SK-N-SH (cell line): Measurements from ENCODE around the gene PPP2R3C. TPM values are rescaled to one million over a fixed set of nuclear protein-coding genes. Genes with fewer than 3 reads are reported as not detected.
A peak's percentile ranks its signal among the peaks of the same experiment; 100 is the strongest.

Experiments
- CTCF ChIA-PET: fragments of 300-600, 350-600 bp; formaldehyde crosslinking; extraction: SDS; loops from one replicate; lab custom pipeline; 2021; lab: Yijun Ruan, JAX
- POLR2A ChIA-PET: fragments of 350-600 bp; sonication (Branson Sonifier 250); formaldehyde crosslinking; extraction: SDS; loops from one replicate; lab custom pipeline; 2020; ENCODE audit warnings: antibody characterized with exemption, inconsistent platforms; lab: Yijun Ruan, JAX
- DNase-seq: peaks from one replicate; pipeline ENCODE4 v3.0.0; 2012
- H2AFZ ChIP-seq: fragments of 200-600 bp; sonication (generic); 2 replicates; pipeline ENCODE4 v1.8.1; 2016; ENCODE audit warnings: antibody characterized with exemption, mild to moderate bottlenecking, low read depth
- H3F3A ChIP-seq: fragments of 200-600 bp; sonication (generic); replicated peaks from 2 replicates; pipeline ENCODE3; 2016; ENCODE audit warnings: antibody characterized with exemption, mild to moderate bottlenecking; ENCODE audit not compliant: insufficient read depth
- H3K27ac ChIP-seq, 2 experiments: fragments of 200-500 bp in 1 of 2; fragments of 200-600 bp in 1 of 2; sonication (Bioruptor generic) in 1 of 2; sonication (generic), shearing (Covaris generic) in 1 of 2; 2 replicates each; pipeline versions ENCODE4 v1.5.1 to v1.6.1; 2014 to 2016; ENCODE audit warnings: low read depth in 2 of 2, inconsistent platforms in 1 of 2, low read length in 1 of 2, mild to moderate bottlenecking in 1 of 2, mixed read lengths in 1 of 2
- H3K27me3 ChIP-seq: fragments of 200-600 bp; sonication (generic), shearing (Covaris generic); 2 replicates; pipeline ENCODE4 v1.6.1; 2016; ENCODE audit warnings: mixed run types; ENCODE audit not compliant: insufficient read depth
- H3K36me3 ChIP-seq, 2 experiments: fragments of 200-500 bp in 1 of 2; fragments of 200-600 bp in 1 of 2; sonication (Bioruptor generic) in 1 of 2; sonication (generic) in 1 of 2; replicated peaks in 1 of 2; 2 replicates each; pipeline versions ENCODE3 to v1.5.1; 2014 to 2016; ENCODE audit warnings: low read length in 1 of 2, mild to moderate bottlenecking in 1 of 2; ENCODE audit not compliant: insufficient read depth in 2 of 2, control insufficient read depth in 1 of 2
- H3K4me1 ChIP-seq, 2 experiments: fragments of 200-500 bp in 1 of 2; fragments of 200-600 bp in 1 of 2; sonication (Bioruptor generic) in 1 of 2; sonication (generic), shearing (Covaris generic) in 1 of 2; 2 replicates each; pipeline versions ENCODE4 v1.5.1 to v1.6.1; 2014 to 2016; ENCODE audit warnings: low read depth in 1 of 2, low read length in 1 of 2, mixed run types in 1 of 2; ENCODE audit not compliant: insufficient read depth in 2 of 2, control insufficient read depth in 1 of 2
- H3K4me2 ChIP-seq: fragments of 200-600 bp; sonication (generic), shearing (Covaris generic); 2 replicates; pipeline ENCODE4 v1.6.1; 2017; ENCODE audit warnings: mixed run types
- H3K4me3 ChIP-seq, 2 experiments: fragments of 200-500 bp in 1 of 2; fragments of 200-600 bp in 1 of 2; sonication (Bioruptor generic) in 1 of 2; sonication (generic), shearing (Covaris generic) in 1 of 2; 2 replicates each; pipeline versions ENCODE4 v1.5.1 to v1.8.1; 2014 to 2016; ENCODE audit warnings: low read depth in 2 of 2, inconsistent platforms in 1 of 2, low read length in 1 of 2, mild to moderate bottlenecking in 1 of 2, mixed read lengths in 1 of 2, moderate library complexity in 1 of 2
- H3K79me2 ChIP-seq: fragments of 200-600 bp; sonication (generic); 2 replicates; pipeline ENCODE4 v1.8.1; 2017; ENCODE audit warnings: mild to moderate bottlenecking; ENCODE audit not compliant: insufficient read depth
- H3K9ac ChIP-seq: fragments of 200-600 bp; sonication (generic); 2 replicates; pipeline ENCODE4 v1.6.1; 2017; ENCODE audit warnings: mixed run types
- H3K9me2 ChIP-seq: fragments of 200-600 bp; sonication (generic); 2 replicates; pipeline ENCODE4 v1.6.1; 2017; ENCODE audit warnings: mixed run types
- H3K9me3 ChIP-seq: fragments of 200-600 bp; sonication (generic); 2 replicates; pipeline ENCODE4 v1.6.1; 2017; ENCODE audit warnings: mixed run types, mild to moderate bottlenecking, moderate library complexity
- H4K20me1 ChIP-seq: fragments of 200-600 bp; sonication (generic); 2 replicates; pipeline ENCODE4 v1.6.1; 2017; ENCODE audit warnings: mild to moderate bottlenecking, mixed run types; ENCODE audit not compliant: insufficient read depth
- ELF1 ChIP-seq: IDR thresholded peaks from 2 replicates; pipeline ENCODE4 v1.4.0; 2012
- EP300 ChIP-seq, 2 experiments: IDR thresholded peaks; 2 replicates each; pipeline versions ENCODE4 v1.4.0 to v1.6.1; 2012; ENCODE audit warnings: borderline replicate concordance in 1 of 2, low read depth in 1 of 2, low read length in 1 of 2
- EZH2phosphoT487 ChIP-seq: fragments of 200-600 bp; sonication (generic); IDR thresholded peaks from 2 replicates; pipeline ENCODE4 v1.6.1; 2017; ENCODE audit warnings: low read depth, mixed run types, mild to moderate bottlenecking, antibody characterized with exemption, moderate library complexity, borderline replicate concordance
- FOXJ3 ChIP-seq: sonication (generic); formaldehyde crosslinking; IDR thresholded peaks from 2 replicates; pipeline ENCODE4 v1.5.1; 2020; ENCODE audit warnings: mild to moderate bottlenecking, missing genetic modification reagents
- GABPA ChIP-seq: IDR thresholded peaks from 2 replicates; pipeline ENCODE4 v1.4.0; 2012; ENCODE audit warnings: low read depth, mild to moderate bottlenecking
- GATA2 ChIP-seq: sonication (generic); formaldehyde crosslinking; IDR thresholded peaks from 2 replicates; pipeline ENCODE4 v1.5.0; 2020; ENCODE audit warnings: mild to moderate bottlenecking, missing genetic modification reagents
- MEF2A ChIP-seq: IDR thresholded peaks from 2 replicates; pipeline ENCODE4 v1.4.0; 2012; ENCODE audit warnings: low read depth, borderline replicate concordance
- NFIC ChIP-seq: IDR thresholded peaks from 2 replicates; pipeline ENCODE4 v1.4.0; 2012; ENCODE audit warnings: borderline replicate concordance
- POLR2AphosphoS5 ChIP-seq: IDR thresholded peaks from 2 replicates; pipeline ENCODE4 v1.6.1; 2012; ENCODE audit warnings: low read depth, low read length
- RAD21 ChIP-seq: IDR thresholded peaks from 2 replicates; pipeline ENCODE4 v1.6.1; 2012; ENCODE audit warnings: mild to moderate bottlenecking, low read length
- SMC3 ChIP-seq: IDR thresholded peaks from 2 replicates; pipeline ENCODE4 v1.6.1; 2012; ENCODE audit warnings: low read depth, low read length, improper control_type of control experiment
- TAF1 ChIP-seq: IDR thresholded peaks from 2 replicates; pipeline ENCODE4 v1.6.1; 2012; ENCODE audit warnings: low read depth, mild to moderate bottlenecking, low read length, moderate library complexity, borderline replicate concordance
- TCF12 ChIP-seq: IDR thresholded peaks from 2 replicates; pipeline ENCODE4 v1.4.0; 2012
- TEAD4 ChIP-seq: IDR thresholded peaks from 2 replicates; pipeline ENCODE4 v1.4.0; 2012; ENCODE audit warnings: mild to moderate bottlenecking, borderline replicate concordance; ENCODE audit not compliant: insufficient read depth
- USF1 ChIP-seq: IDR thresholded peaks from 2 replicates; pipeline ENCODE4 v1.4.0; 2012; ENCODE audit warnings: low read depth, borderline replicate concordance
- WGBS: methylation state at CpG from one replicate; pipeline ENCODE4 v1.1.6; 2017; ENCODE audit warnings: low lambda C conversion rate; 5-methylcytosine and 5-hydroxymethylcytosine counted together
- polyA plus RNA-seq, 3 experiments: library from polyadenylated mRNA; depleted of rRNA; stranded (reverse); fragments of >200 nt; gene quantifications; 2 replicates each; pipeline ENCODE4 v1.2.3, GENCODE V29; 2012
- TF ChIP-seq, protein P1 (sequence below): fragments of 200-600 bp; sonication (generic); IDR thresholded peaks from 2 replicates; pipeline ENCODE4 v1.6.1; 2017; ENCODE audit warnings: antibody characterized with exemption, mild to moderate bottlenecking, moderate library complexity
- TF ChIP-seq, protein P2 (sequence below): IDR thresholded peaks from 2 replicates; pipeline ENCODE4 v1.4.0; 2012; ENCODE audit warnings: low read depth
- TF ChIP-seq, protein P3 (sequence below): fragments of 150-350 bp; IDR thresholded peaks from 2 replicates; pipeline ENCODE4 v1.6.1; 2017; ENCODE audit warnings: antibody characterized with exemption, low read length, low read depth, borderline replicate concordance

The PPP2R3C gene
- polyA plus RNA-seq, 1 of the 3 experiments (the other 2 are of a cell fraction): 6.2 TPM

DNA sequence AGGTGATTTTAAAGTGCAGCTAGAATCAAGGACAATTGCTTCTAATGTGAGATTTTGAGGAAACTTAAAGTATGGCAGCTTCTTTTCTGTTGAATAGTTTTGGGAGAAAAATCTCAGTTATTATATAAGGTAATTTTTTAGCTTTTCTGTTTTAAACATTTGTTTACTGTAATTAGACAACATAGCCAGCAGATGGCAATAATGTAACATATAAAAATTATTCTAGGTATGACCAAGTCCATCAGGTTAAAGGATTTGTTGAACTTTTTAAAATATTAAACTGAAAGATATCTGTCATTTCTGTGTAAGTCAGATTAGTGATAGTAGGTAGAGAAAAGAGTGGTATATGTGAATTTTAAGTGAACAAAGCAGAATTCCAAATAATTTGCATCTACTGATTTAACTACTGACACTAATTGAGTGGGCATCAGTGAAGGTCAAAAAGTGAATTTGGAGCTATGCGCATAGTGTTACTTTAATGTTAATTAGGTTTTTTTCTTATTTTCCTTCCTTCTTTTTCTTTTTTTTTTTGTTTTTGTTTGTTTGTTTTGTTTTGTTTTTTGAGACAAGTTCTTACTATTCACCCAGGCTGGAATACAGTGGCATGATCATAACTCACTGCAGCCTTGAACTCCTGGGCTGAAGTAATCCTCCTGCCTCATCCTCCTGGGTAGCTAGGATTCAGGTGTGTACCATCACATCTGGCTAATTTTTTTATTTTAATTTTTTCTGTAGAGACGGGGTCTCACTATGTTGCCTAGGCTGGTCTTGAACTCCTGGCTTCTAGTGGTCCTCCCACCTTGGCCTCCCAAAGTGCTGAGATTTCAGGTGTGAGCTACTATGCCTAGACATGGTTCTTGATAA, 19.2 kb upstream of the PPP2R3C start:
- H3K36me3 ChIP-seq: peaks cover 5 to 20% of the 10 kb centered on the region in 2 experiments
- peaks cover 8% of the 10 kb centered on the region for H3F3A ChIP-seq
- CTCF ChIA-PET: interaction anchor here (0.6 to 10.4 kb wide), 44 partner anchors 9 to 1693 kb away, joined by 3 to 102 read pairs (median 4); partner anchors contain the start of genes BRMS1L, INSM2, NFKBIA and PPP2R3C
- H3K9me3 ChIP-seq: no peaks in the 10 kb centered on the region
- TF ChIP-seq RAD21 (peak; percentile 69), SMC3 (peak; percentile 33; the same call in 1 of the 2 replicates), TCF12 (no peak)
- TF ChIP-seq, protein P1, sequence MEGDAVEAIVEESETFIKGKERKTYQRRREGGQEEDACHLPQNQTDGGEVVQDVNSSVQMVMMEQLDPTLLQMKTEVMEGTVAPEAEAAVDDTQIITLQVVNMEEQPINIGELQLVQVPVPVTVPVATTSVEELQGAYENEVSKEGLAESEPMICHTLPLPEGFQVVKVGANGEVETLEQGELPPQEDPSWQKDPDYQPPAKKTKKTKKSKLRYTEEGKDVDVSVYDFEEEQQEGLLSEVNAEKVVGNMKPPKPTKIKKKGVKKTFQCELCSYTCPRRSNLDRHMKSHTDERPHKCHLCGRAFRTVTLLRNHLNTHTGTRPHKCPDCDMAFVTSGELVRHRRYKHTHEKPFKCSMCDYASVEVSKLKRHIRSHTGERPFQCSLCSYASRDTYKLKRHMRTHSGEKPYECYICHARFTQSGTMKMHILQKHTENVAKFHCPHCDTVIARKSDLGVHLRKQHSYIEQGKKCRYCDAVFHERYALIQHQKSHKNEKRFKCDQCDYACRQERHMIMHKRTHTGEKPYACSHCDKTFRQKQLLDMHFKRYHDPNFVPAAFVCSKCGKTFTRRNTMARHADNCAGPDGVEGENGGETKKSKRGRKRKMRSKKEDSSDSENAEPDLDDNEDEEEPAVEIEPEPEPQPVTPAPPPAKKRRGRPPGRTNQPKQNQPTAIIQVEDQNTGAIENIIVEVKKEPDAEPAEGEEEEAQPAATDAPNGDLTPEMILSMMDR: peak; percentile 71
- TF ChIP-seq, all 33 proteins: peak for 3
- POLR2A ChIA-PET: interaction anchor here (1.0 to 1.8 kb wide), 2 partner anchors 151 to 263 kb away, joined by 3 to 4 read pairs; partner anchors contain the start of genes NFKBIA and PSMA6
- H2AFZ ChIP-seq: no peak overlapping the region
- H3K9me2 ChIP-seq: no peaks in the 10 kb centered on the region
- DNase-seq: peak; percentile 45
- no peaks in the 10 kb centered on the region for H3K4me1 ChIP-seq
- H3K4me3 ChIP-seq: no peak overlapping the region
- H3K27ac ChIP-seq: no peak overlapping the region
- 100% methylated on average over 2 of the region's 2 CpGs for WGBS
- peaks cover 9% of the 10 kb centered on the region; the same call in 1 of the 2 replicates for H3K79me2 ChIP-seq
- H3K27me3 ChIP-seq: no peaks in the 10 kb centered on the region
- H3K9ac ChIP-seq: no peak overlapping the region
- H3K4me2 ChIP-seq: no peak overlapping the region
- no peaks in the 10 kb centered on the region for H4K20me1 ChIP-seq

GRCh38 chr14:35138585-35138984, 16.8 kb upstream of the PPP2R3C start:
- WGBS: 94% methylated on average over 5 of the region's 5 CpGs
- Histone ChIP-seq H3F3A (peaks cover 8% of the 10 kb centered on the region), H2AFZ (no peak overlapping the region), H4K20me1 (no peaks in the 10 kb centered on the region), H3K9ac (no peak overlapping the region), H3K27ac (no peak overlapping the region)
- TF ChIP-seq, protein P1: no peak
- TF ChIP-seq TAF1 (no peak), GABPA (no peak), NFIC (no peak), MEF2A (no peak), USF1 (no peak), EZH2phosphoT487 (no peak), TCF12 (no peak), ELF1 (no peak), POLR2AphosphoS5 (no peak), GATA2 (no peak), TEAD4 (no peak), EP300 (IDR thresholded peaks at IDR 0.05; ENCODE audit: borderline replicate concordance in 1 of 2, low read depth in 1 of 2, low read length in 1 of 2) (no peak), FOXJ3 (no peak)
- TF ChIP-seq, protein P2, sequence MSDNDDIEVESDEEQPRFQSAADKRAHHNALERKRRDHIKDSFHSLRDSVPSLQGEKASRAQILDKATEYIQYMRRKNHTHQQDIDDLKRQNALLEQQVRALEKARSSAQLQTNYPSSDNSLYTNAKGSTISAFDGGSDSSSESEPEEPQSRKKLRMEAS: no peak
- TF ChIP-seq, protein P3, sequence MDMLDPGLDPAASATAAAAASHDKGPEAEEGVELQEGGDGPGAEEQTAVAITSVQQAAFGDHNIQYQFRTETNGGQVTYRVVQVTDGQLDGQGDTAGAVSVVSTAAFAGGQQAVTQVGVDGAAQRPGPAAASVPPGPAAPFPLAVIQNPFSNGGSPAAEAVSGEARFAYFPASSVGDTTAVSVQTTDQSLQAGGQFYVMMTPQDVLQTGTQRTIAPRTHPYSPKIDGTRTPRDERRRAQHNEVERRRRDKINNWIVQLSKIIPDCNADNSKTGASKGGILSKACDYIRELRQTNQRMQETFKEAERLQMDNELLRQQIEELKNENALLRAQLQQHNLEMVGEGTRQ: no peak
- TF ChIP-seq, all 33 proteins: peak for 0
- no peaks in the 10 kb centered on the region for H3K9me3 ChIP-seq
- DNase-seq: no peak
- no peaks in the 10 kb centered on the region for H3K9me2 ChIP-seq
- H3K4me2 ChIP-seq: no peak overlapping the region
- CTCF ChIA-PET: interaction anchor here (10.4 kb wide), 1 partner anchor 276 kb away, joined by 102 read pairs; no protein-coding TSS in a partner anchor
- POLR2A ChIA-PET: no interaction called here
- peaks cover 9 to 20% of the 10 kb centered on the region in 2 experiments for H3K36me3 ChIP-seq
- H3K4me1 ChIP-seq: no peaks in the 10 kb centered on the region
- H3K4me3 ChIP-seq: no peak overlapping the region
- H3K79me2 ChIP-seq: peaks cover 2% of the 10 kb centered on the region; the same call in 1 of the 2 replicates
- H3K27me3 ChIP-seq: no peaks in the 10 kb centered on the region
